IgD-negative memory B cell (primary cell): Measurements from ENCODE around the gene MYF6. TPM values are rescaled to one million over a fixed set of nuclear protein-coding genes. Genes with fewer than 3 reads are reported as not detected.

ENCODE experiments used
- H3K27ac Mint-ChIP-seq, 3 donors: one replicate each; pipeline ENCODE4 v1.8.0; 2020 to 2022; ENCODE audit warnings: mild to moderate bottlenecking in 3 of 3, mixed read lengths in 3 of 3, moderate library complexity in 1 of 3
- H3K27me3 Mint-ChIP-seq: one replicate; pipeline ENCODE4 v1.8.0; 2021; ENCODE audit warnings: mixed read lengths
- H3K36me3 Mint-ChIP-seq: one replicate; pipeline ENCODE4 v1.8.0; 2020; ENCODE audit warnings: mild to moderate bottlenecking, mixed read lengths
- H3K4me1 Mint-ChIP-seq, 3 donors: one replicate each; pipeline ENCODE4 v1.8.0; 2020 to 2022; ENCODE audit warnings: mixed read lengths in 3 of 3, mild to moderate bottlenecking in 1 of 3
- H3K4me3 Mint-ChIP-seq, 4 donors: one replicate each; pipeline ENCODE4 v1.8.0; 2020 to 2022; ENCODE audit warnings: mild to moderate bottlenecking in 4 of 4, mixed read lengths in 4 of 4, moderate library complexity in 3 of 4
- H3K9me3 Mint-ChIP-seq, 3 donors: one replicate each; pipeline ENCODE4 v1.8.0; 2020 to 2021; ENCODE audit warnings: mixed read lengths in 3 of 3, mild to moderate bottlenecking in 1 of 3
- polyA plus RNA-seq: library from polyadenylated mRNA; unstranded; fragments of 300-500 nt; fragmentation: Illumina TruSeq; gene quantifications from one replicate; pipeline ENCODE4 v1.2.3, GENCODE V29; 2021

The MYF6 gene
- polyA plus RNA-seq, 1 donor from 2014 or later, result not detected

- Mint-ChIP-seq H3K27ac (no peak overlapping the region), H3K9me3 (peaks cover 0 to 5% (median 4%) of the 10 kb centered on the region in 3 donors), H3K27me3 (peaks cover 46% of the 10 kb centered on the region), H3K4me3 (no peak overlapping the region), H3K36me3 (no peaks in the 10 kb centered on the region), H3K4me1 (no peaks in the 10 kb centered on the region)
Observed at GRCh38 chr12:80713419-80713818, 6.0 kb downstream of the MYF6 start.

GRCh38 chr12:80714055-80714454, 6.6 kb downstream of the MYF6 start:
- peaks cover 41% of the 10 kb centered on the region for H3K27me3 Mint-ChIP-seq
- H3K4me1 Mint-ChIP-seq, result no peaks in the 10 kb centered on the region
- H3K4me3 Mint-ChIP-seq, result no peak overlapping the region
- H3K36me3 Mint-ChIP-seq, result no peaks in the 10 kb centered on the region
- H3K27ac Mint-ChIP-seq, result no peak overlapping the region
- peaks cover 0 to 5% (median 1%) of the 10 kb centered on the region in 3 donors for H3K9me3 Mint-ChIP-seq

- Mint-ChIP-seq H3K27ac (no peak overlapping the region), H3K27me3 (peaks cover 35% of the 10 kb centered on the region), H3K36me3 (no peaks in the 10 kb centered on the region), H3K9me3 (peaks cover 0 to 5% (median 1%) of the 10 kb centered on the region in 3 donors), H3K4me3 (no peak overlapping the region), H3K4me1 (no peaks in the 10 kb centered on the region)
Observed at GRCh38 chr12:80714846-80715245, 7.4 kb downstream of the MYF6 start.

- Mint-ChIP-seq H3K36me3 (no peaks in the 10 kb centered on the region), H3K27me3 (peaks cover 31% of the 10 kb centered on the region), H3K4me1 (no peaks in the 10 kb centered on the region), H3K4me3 (no peak overlapping the region), H3K27ac (peak overlapping the region in 1 of 3 donors; percentile 53), H3K9me3 (peaks cover 0 to 5% (median 1%) of the 10 kb centered on the region in 3 donors)
Observed at GRCh38 chr12:80715713-80716249, 8.3 kb downstream of the MYF6 start.

- peak within 1 kb of the TSS in 1 of 4 donors; percentile 34 for H3K4me3 Mint-ChIP-seq
- peaks cover 31% of the 10 kb centered on the region for H3K27me3 Mint-ChIP-seq
- peaks cover 0 to 5% (median 1%) of the 10 kb centered on the region in 3 donors for H3K9me3 Mint-ChIP-seq
- peak within 1 kb of the TSS in 2 of 3 donors; percentile 33 to 53 for H3K27ac Mint-ChIP-seq
- no peaks in the 10 kb centered on the region for H3K36me3 Mint-ChIP-seq
- H3K4me1 Mint-ChIP-seq, result no peaks in the 10 kb centered on the region
Observed at GRCh38 chr12:80716696-80717469, 9.4 kb downstream of the MYF6 start, which contains the start of gene MYF5. TSS of gene MYF5 (plus strand) at chr12:80716912. CDS start at chr12:80717064, 152 bp downstream.

- H3K9me3 Mint-ChIP-seq, result peaks cover 0 to 5% (median 1%) of the 10 kb centered on the region in 3 donors
Observed at GRCh38 chr12:80717856-80718255, 10.4 kb downstream of the MYF6 start.

GRCh38 chr12:80720516-80720915, 13.1 kb downstream of the MYF6 start:
- H3K27me3 Mint-ChIP-seq, result peaks cover 19% of the 10 kb centered on the region
- no peaks in the 10 kb centered on the region for H3K4me1 Mint-ChIP-seq
- peak overlapping the region in 1 of 3 donors; percentile 0 for H3K27ac Mint-ChIP-seq
- no peak overlapping the region for H3K4me3 Mint-ChIP-seq
- H3K36me3 Mint-ChIP-seq, result no peaks in the 10 kb centered on the region
- H3K9me3 Mint-ChIP-seq, result no peaks in the 10 kb centered on the region

More at GRCh38 chr12:80717856-80718255, 10.4 kb downstream of the MYF6 start:
- H3K36me3 Mint-ChIP-seq, result no peaks in the 10 kb centered on the region
- peaks cover 31% of the 10 kb centered on the region for H3K27me3 Mint-ChIP-seq
- no peaks in the 10 kb centered on the region for H3K4me1 Mint-ChIP-seq
- H3K4me3 Mint-ChIP-seq, result no peak overlapping the region
- H3K27ac Mint-ChIP-seq, result no peak overlapping the region

- Mint-ChIP-seq H3K4me1 (no peaks in the 10 kb centered on the region), H3K36me3 (no peaks in the 10 kb centered on the region)
Observed at GRCh38 chr12:80721326-80721725, 13.9 kb downstream of the MYF6 start.

GRCh38 chr12:80745851-80746505, 38.5 kb downstream of the MYF6 start:
- Mint-ChIP-seq H3K36me3 (no peaks in the 10 kb centered on the region), H3K9me3 (peaks cover 0 to 4% (median 0%) of the 10 kb centered on the region in 3 donors), H3K4me1 (no peaks in the 10 kb centered on the region), H3K27ac (no peak overlapping the region), H3K4me3 (no peak overlapping the region), H3K27me3 (no peaks in the 10 kb centered on the region)

More at GRCh38 chr12:80721326-80721725, 13.9 kb downstream of the MYF6 start:
- Mint-ChIP-seq H3K9me3 (no peaks in the 10 kb centered on the region), H3K4me3 (no peak overlapping the region), H3K27me3 (peaks cover 12% of the 10 kb centered on the region), H3K27ac (no peak overlapping the region)

GRCh38 chr12:80747800-80748199, 40.4 kb downstream of the MYF6 start:
- Mint-ChIP-seq H3K4me3 (no peak overlapping the region), H3K4me1 (no peaks in the 10 kb centered on the region), H3K36me3 (no peaks in the 10 kb centered on the region), H3K27me3 (no peaks in the 10 kb centered on the region), H3K9me3 (peaks cover 0 to 4% (median 0%) of the 10 kb centered on the region in 3 donors), H3K27ac (no peak overlapping the region)

GRCh38 chr12:80749456-80749855, 42.0 kb downstream of the MYF6 start:
- H3K9me3 Mint-ChIP-seq, result no peaks in the 10 kb centered on the region

GRCh38 chr12:80752464-80752863, 45.0 kb downstream of the MYF6 start:
- peaks cover 2% of the 10 kb centered on the region for H3K27me3 Mint-ChIP-seq
- H3K27ac Mint-ChIP-seq, result no peak overlapping the region
- no peaks in the 10 kb centered on the region for H3K4me1 Mint-ChIP-seq
- no peaks in the 10 kb centered on the region for H3K36me3 Mint-ChIP-seq
- H3K4me3 Mint-ChIP-seq, result no peak overlapping the region
- no peaks in the 10 kb centered on the region for H3K9me3 Mint-ChIP-seq

More at GRCh38 chr12:80749456-80749855, 42.0 kb downstream of the MYF6 start:
- no peak overlapping the region for H3K27ac Mint-ChIP-seq
- no peaks in the 10 kb centered on the region for H3K36me3 Mint-ChIP-seq
- H3K27me3 Mint-ChIP-seq, result no peaks in the 10 kb centered on the region
- no peak overlapping the region for H3K4me3 Mint-ChIP-seq
- no peaks in the 10 kb centered on the region for H3K4me1 Mint-ChIP-seq

- no peaks in the 10 kb centered on the region for H3K9me3 Mint-ChIP-seq
- no peak overlapping the region for H3K4me3 Mint-ChIP-seq
- H3K27ac Mint-ChIP-seq, result no peak overlapping the region
- H3K27me3 Mint-ChIP-seq, result peaks cover 2% of the 10 kb centered on the region
- no peaks in the 10 kb centered on the region for H3K36me3 Mint-ChIP-seq
- no peaks in the 10 kb centered on the region for H3K4me1 Mint-ChIP-seq
Observed at GRCh38 chr12:80754274-80754673, 46.8 kb downstream of the MYF6 start.

GRCh38 chr12:80756875-80757274, 49.4 kb downstream of the MYF6 start:
- Mint-ChIP-seq H3K36me3 (no peaks in the 10 kb centered on the region), H3K4me3 (no peak overlapping the region), H3K9me3 (no peaks in the 10 kb centered on the region), H3K27me3 (peaks cover 2% of the 10 kb centered on the region), H3K4me1 (no peaks in the 10 kb centered on the region), H3K27ac (no peak overlapping the region)
